HG03432 (cell line): Measurements from ENCODE around the gene RPL31.
"Not testable (repeated sequence)": the region's sequence is repeated elsewhere in the genome, so short reads cannot be mapped to it uniquely, and the experiment has no call there.

Experiments used
- ATAC-seq: cut with Tn5 transposase; IDR thresholded peaks from one replicate; pipeline ENCODE4 v1.9.1; 2021; ENCODE audit warnings: mild to moderate bottlenecking, moderate library complexity; ENCODE audit not compliant: unreplicated experiment

Gene RPL31

GRCh38 chr2:101023327-101024107 lies 21.4 kb downstream of the RPL31 start:
- no peak for ATAC-seq

- ATAC-seq, result no peak
Observed at GRCh38 chr2:101025561-101025960, 23.5 kb downstream of the RPL31 start.

- ATAC-seq, result no peak
Observed at GRCh38 chr2:101026253-101026701, 24.2 kb downstream of the RPL31 start.

GRCh38 chr2:101026923-101027469 lies 24.9 kb downstream of the RPL31 start:
- ATAC-seq, result no peak

- no peak for ATAC-seq
Observed at GRCh38 chr2:101027852-101028251, 25.8 kb downstream of the RPL31 start.

GRCh38 chr2:101030866-101031554 lies 28.9 kb downstream of the RPL31 start:
- ATAC-seq, result no peak

GRCh38 chr2:101032084-101032776 lies 30.1 kb downstream of the RPL31 start:
- ATAC-seq, result no peak

GRCh38 chr2:101036562-101036961 lies 34.5 kb downstream of the RPL31 start:
- no peak for ATAC-seq

GRCh38 chr2:101037161-101037755 lies 35.2 kb downstream of the RPL31 start:
- ATAC-seq, result no peak

- no peak for ATAC-seq
Observed at GRCh38 chr2:101038455-101039255, 36.6 kb downstream of the RPL31 start.

- no peak for ATAC-seq
Observed at GRCh38 chr2:101040072-101040471, 38.0 kb downstream of the RPL31 start.

- ATAC-seq, result no peak
Observed at GRCh38 chr2:101040761-101041160, 38.7 kb downstream of the RPL31 start.

GRCh38 chr2:101041413-101041812 lies 39.3 kb downstream of the RPL31 start:
- no peak for ATAC-seq

GRCh38 chr2:101045330-101045729 lies 43.2 kb downstream of the RPL31 start:
- ATAC-seq, result no peak

- no peak for ATAC-seq
Observed at GRCh38 chr2:101047075-101047766, 45.1 kb downstream of the RPL31 start.

- ATAC-seq, result no peak
Observed at GRCh38 chr2:101047774-101048173, 45.7 kb downstream of the RPL31 start.

GRCh38 chr2:101048756-101049155 lies 46.7 kb downstream of the RPL31 start:
- ATAC-seq, result no peak

GRCh38 chr2:101050886-101051285 lies 48.8 kb downstream of the RPL31 start:
- ATAC-seq, result not testable (repeated sequence)

GRCh38 chr2:101052147-101052546 lies 50.1 kb downstream of the RPL31 start:
- ATAC-seq, result no peak

GRCh38 chr2:101053117-101053516 lies 51.0 kb downstream of the RPL31 start:
- ATAC-seq, result no peak
